DOHH2 (cell line): Measurements from ENCODE around the gene ADK.

Experiments used
- H3F3A ChIP-seq: fragments of 200-600 bp; sonication (generic), shearing (Covaris generic); 2 replicates; pipeline ENCODE4 v1.6.0; 2016; ENCODE audit warnings: antibody characterized with exemption, mild to moderate bottlenecking; ENCODE audit not compliant: control insufficient read depth, insufficient read depth
- H3K27ac ChIP-seq: fragments of 200-600 bp; sonication (generic); 2 replicates; pipeline ENCODE4 v1.5.1; 2014; ENCODE audit warnings: low read depth, mild to moderate bottlenecking, low read length, moderate library complexity
- H3K27me3 ChIP-seq: fragments of 200-600 bp; sonication (generic); 2 replicates; pipeline ENCODE4 v1.6.1; 2014; ENCODE audit warnings: mild to moderate bottlenecking, low read length, mixed read lengths; ENCODE audit not compliant: control insufficient read depth
- H3K36me3 ChIP-seq: fragments of 200-600 bp; sonication (generic); 2 replicates; pipeline ENCODE4 v1.6.1; 2014; ENCODE audit warnings: mild to moderate bottlenecking, low read length, moderate library complexity, mixed read lengths; ENCODE audit not compliant: control insufficient read depth
- H3K4me1 ChIP-seq: fragments of 200-600 bp; sonication (generic); 2 replicates; pipeline ENCODE4 v1.6.1; 2014; ENCODE audit warnings: mild to moderate bottlenecking, low read length, mixed read lengths; ENCODE audit not compliant: control insufficient read depth
- H3K4me2 ChIP-seq: fragments of 200-600 bp; sonication (generic); 2 replicates; pipeline ENCODE4 v1.6.0; 2014; ENCODE audit warnings: mild to moderate bottlenecking, low read length, moderate library complexity
- H3K4me3 ChIP-seq: fragments of 200-600 bp; sonication (generic); 2 replicates; pipeline ENCODE4 v1.5.1; 2014; ENCODE audit warnings: mild to moderate bottlenecking, low read length, mixed read lengths
- H3K79me2 ChIP-seq: fragments of 200-600 bp; sonication (generic); 2 replicates; pipeline ENCODE4 v1.6.1; 2014; ENCODE audit warnings: mild to moderate bottlenecking, low read length, mixed read lengths; ENCODE audit not compliant: control insufficient read depth
- H3K9me2 ChIP-seq: fragments of 200-600 bp; sonication (generic); replicated peaks from 2 replicates; pipeline ENCODE4 v1.6.1; 2014; ENCODE audit warnings: mild to moderate bottlenecking, low read length, mixed read lengths; ENCODE audit not compliant: control insufficient read depth
- H3K9me3 ChIP-seq: fragments of 200-600 bp; sonication (generic); 2 replicates; pipeline ENCODE4 v1.6.1; 2014; ENCODE audit warnings: antibody characterized with exemption, low read length, mixed read lengths; ENCODE audit not compliant: control insufficient read depth, insufficient read depth
- H4K20me1 ChIP-seq: fragments of 200-600 bp; sonication (generic); 2 replicates; pipeline ENCODE4 v1.6.0; 2014; ENCODE audit warnings: low read depth, mild to moderate bottlenecking, antibody characterized with exemption, low read length, moderate library complexity; ENCODE audit not compliant: control insufficient read depth, insufficient read depth
- EZH2phosphoT487 ChIP-seq: fragments of 200-600 bp; sonication (generic); IDR thresholded peaks from 2 replicates; pipeline ENCODE4 v1.6.1; 2017; ENCODE audit warnings: borderline replicate concordance, mild to moderate bottlenecking, antibody characterized with exemption, low read length, moderate library complexity, mixed read lengths
- TF ChIP-seq, protein P1 (sequence below): fragments of 200-600 bp; sonication (generic); IDR thresholded peaks from one replicate; pipeline ENCODE4 v1.5.1; 2014; ENCODE audit warnings: antibody characterized with exemption, mild to moderate bottlenecking, low read depth, low read length; ENCODE audit not compliant: poor library complexity, severe bottlenecking

Gene ADK

DNA sequence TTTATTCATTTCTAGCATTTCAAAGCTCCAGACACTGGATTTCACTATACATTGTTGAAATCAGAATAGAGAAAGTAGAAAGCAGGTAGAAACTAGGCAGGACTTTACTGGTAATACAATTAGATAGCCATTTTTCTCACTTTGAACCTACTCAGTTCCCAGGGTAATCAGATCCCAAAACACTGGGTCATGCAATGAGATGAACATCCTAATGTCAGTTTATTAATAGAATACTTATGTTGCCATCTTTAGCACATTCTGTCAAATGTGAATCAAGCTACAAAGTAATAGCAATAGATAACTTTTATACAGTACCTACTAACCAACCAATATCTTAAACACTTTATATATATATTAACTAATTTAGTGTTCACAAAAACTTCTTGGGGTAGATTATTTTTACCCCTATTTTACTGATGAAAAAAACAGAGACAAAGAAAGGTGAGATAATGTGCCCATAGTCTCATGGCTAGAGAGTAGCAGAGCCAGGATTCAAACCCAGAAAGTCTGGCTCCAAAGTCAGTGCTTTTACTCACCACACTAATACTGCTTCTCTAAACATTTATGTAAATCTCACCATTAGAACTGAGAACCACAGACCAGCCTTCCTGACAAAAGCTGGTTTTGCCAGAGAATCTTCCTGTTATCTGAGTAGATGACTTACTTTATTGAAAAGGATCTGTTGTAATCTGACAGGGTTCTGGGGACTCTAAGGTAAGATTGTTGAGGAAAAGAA lies 521.6 kb downstream of the ADK start:
- Histone ChIP-seq H3K9me3 (peaks cover 15% of the 10 kb centered on the region), H4K20me1 (no peaks in the 10 kb centered on the region), H3K4me1 (peaks cover 25% of the 10 kb centered on the region), H3K79me2 (no peaks in the 10 kb centered on the region), H3K4me3 (no peak overlapping the region), H3K27ac (no peak overlapping the region), H3F3A (no peaks in the 10 kb centered on the region), H3K4me2 (no peak overlapping the region), H3K9me2 (no peaks in the 10 kb centered on the region), H3K27me3 (no peaks in the 10 kb centered on the region), H3K36me3 (peaks cover 14% of the 10 kb centered on the region)
- TF ChIP-seq, protein P1, sequence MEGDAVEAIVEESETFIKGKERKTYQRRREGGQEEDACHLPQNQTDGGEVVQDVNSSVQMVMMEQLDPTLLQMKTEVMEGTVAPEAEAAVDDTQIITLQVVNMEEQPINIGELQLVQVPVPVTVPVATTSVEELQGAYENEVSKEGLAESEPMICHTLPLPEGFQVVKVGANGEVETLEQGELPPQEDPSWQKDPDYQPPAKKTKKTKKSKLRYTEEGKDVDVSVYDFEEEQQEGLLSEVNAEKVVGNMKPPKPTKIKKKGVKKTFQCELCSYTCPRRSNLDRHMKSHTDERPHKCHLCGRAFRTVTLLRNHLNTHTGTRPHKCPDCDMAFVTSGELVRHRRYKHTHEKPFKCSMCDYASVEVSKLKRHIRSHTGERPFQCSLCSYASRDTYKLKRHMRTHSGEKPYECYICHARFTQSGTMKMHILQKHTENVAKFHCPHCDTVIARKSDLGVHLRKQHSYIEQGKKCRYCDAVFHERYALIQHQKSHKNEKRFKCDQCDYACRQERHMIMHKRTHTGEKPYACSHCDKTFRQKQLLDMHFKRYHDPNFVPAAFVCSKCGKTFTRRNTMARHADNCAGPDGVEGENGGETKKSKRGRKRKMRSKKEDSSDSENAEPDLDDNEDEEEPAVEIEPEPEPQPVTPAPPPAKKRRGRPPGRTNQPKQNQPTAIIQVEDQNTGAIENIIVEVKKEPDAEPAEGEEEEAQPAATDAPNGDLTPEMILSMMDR = no peak
- TF ChIP-seq EZH2phosphoT487 = no peak

DNA sequence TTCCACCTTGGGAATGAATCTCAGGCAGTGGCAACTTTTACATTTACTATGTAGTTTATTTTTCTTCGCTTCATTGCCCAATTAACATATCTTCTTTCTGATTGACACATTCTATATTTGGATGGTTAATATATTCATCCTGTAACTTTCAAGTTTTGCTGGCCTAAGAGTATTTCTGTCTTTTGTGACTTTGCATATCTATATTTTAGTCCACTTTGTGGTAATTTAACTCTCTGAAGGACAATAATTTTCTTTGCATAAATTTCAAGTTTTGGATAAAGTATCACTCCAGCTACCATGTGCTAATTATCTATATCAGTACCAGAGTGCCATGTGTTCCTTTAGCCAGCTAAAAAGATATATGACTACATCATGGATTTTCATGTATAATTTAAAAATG lies 523.9 kb downstream of the ADK start:
- H3K4me3 ChIP-seq = no peak overlapping the region
- H3K9me3 ChIP-seq = peaks cover 15% of the 10 kb centered on the region
- H3K4me1 ChIP-seq = peaks cover 41% of the 10 kb centered on the region
- no peaks in the 10 kb centered on the region for H3F3A ChIP-seq
- peaks cover 14% of the 10 kb centered on the region for H3K36me3 ChIP-seq
- TF ChIP-seq, protein P1 = no peak
- TF ChIP-seq EZH2phosphoT487 = no peak
- 0 out of 2 replicates have a peak overlapping the region, but pooled peaks have one; percentile 12 for H3K4me2 ChIP-seq
- H3K79me2 ChIP-seq = no peaks in the 10 kb centered on the region
- H4K20me1 ChIP-seq = no peaks in the 10 kb centered on the region
- H3K27ac ChIP-seq = no peak overlapping the region
- H3K27me3 ChIP-seq = no peaks in the 10 kb centered on the region
- no peaks in the 10 kb centered on the region for H3K9me2 ChIP-seq

DNA sequence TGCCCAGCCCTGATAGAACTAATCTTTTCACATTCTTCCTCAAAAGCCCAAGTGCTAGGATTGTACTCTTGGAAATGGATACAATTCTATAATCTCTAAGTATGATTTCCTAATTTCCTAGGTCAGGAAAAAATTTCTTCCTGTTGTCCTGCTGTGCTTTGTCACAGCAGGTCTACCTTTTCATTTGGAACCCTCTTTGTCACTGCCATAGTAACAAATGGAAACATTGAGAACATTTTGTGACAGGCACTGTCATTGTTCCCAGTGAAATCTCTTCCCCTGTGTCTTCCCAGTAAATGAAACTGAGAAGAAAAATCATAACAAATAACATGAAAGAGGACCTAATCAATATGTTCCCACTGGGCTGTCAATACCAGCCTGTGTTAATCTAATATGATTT lies 524.5 kb downstream of the ADK start:
- Histone ChIP-seq H3F3A (peaks cover under 1% of the 10 kb centered on the region; the same call in 1 of the 2 replicates), H4K20me1 (no peaks in the 10 kb centered on the region), H3K4me3 (no peak overlapping the region), H3K9me3 (peaks cover 15% of the 10 kb centered on the region), H3K9me2 (no peaks in the 10 kb centered on the region), H3K79me2 (no peaks in the 10 kb centered on the region), H3K36me3 (peaks cover 14% of the 10 kb centered on the region), H3K27me3 (no peaks in the 10 kb centered on the region), H3K27ac (no peak overlapping the region), H3K4me1 (peaks cover 41% of the 10 kb centered on the region), H3K4me2 (no peak overlapping the region)
- TF ChIP-seq, protein P1 = no peak
